Measurements from ENCODE around the gene CAMK1D. TPM values are rescaled to one million over a fixed set of nuclear protein-coding genes. Genes with fewer than 3 reads are reported as not detected.
A peak's percentile ranks its signal among the peaks of the same experiment; 100 is the strongest.

Gene CAMK1D
- total RNA-seq, 1 donor from 2014 or later: 12.8 TPM

- intact Hi-C loops (cut with DNase I): no loop called here
- Histone ChIP-seq H3K36me3 (no peaks in the 10 kb centered on the region), H3K4me1 (peaks cover 13% of the 10 kb centered on the region), H3K27ac (no peak overlapping the region), H3K27me3 (no peaks in the 10 kb centered on the region), H3K4me3 (no peak overlapping the region), H3K9me3 (no peaks in the 10 kb centered on the region)
- DNase-seq (ENCODE audit: extremely low spot score in 2 of 2): no peak
- TF ChIP-seq POLR2AphosphoS5 (IDR thresholded peaks at IDR 0.05; ENCODE audit: insufficient read depth in 1 of 2, low read depth in 1 of 2) (no peak), POLR2A (IDR thresholded peaks at IDR 0.05) (no peak), CTCF (IDR thresholded peaks at IDR 0.05) (no peak)
These were observed 4.8 kb upstream of the CAMK1D start for GRCh38 chr10:12344375-12345110.

GRCh38 chr10:12346707-12347106 lies 2.6 kb upstream of the CAMK1D start:
- no peaks in the 10 kb centered on the region for H3K36me3 ChIP-seq
- H3K9me3 ChIP-seq: no peaks in the 10 kb centered on the region
- intact Hi-C loops (cut with DNase I): no loop called here
- no peak for DNase-seq (ENCODE audit: extremely low spot score in 2 of 2)
- H3K27ac ChIP-seq: no peak overlapping the region
- no peaks in the 10 kb centered on the region for H3K27me3 ChIP-seq
- TF ChIP-seq POLR2A (IDR thresholded peaks at IDR 0.05): no peak
- TF ChIP-seq POLR2AphosphoS5 (IDR thresholded peaks at IDR 0.05; ENCODE audit: insufficient read depth in 1 of 2, low read depth in 1 of 2): no peak
- no peak for TF ChIP-seq CTCF (IDR thresholded peaks at IDR 0.05)
- no peak overlapping the region for H3K4me3 ChIP-seq
- peaks cover 25% of the 10 kb centered on the region for H3K4me1 ChIP-seq

GRCh38 chr10:12348294-12348869 lies 965 bp upstream of the CAMK1D start:
- intact Hi-C loops (cut with DNase I): no loop called here
- Histone ChIP-seq H3K9me3 (no peaks in the 10 kb centered on the region), H3K4me1 (peaks cover 28% of the 10 kb centered on the region), H3K36me3 (no peaks in the 10 kb centered on the region), H3K27me3 (no peaks in the 10 kb centered on the region), H3K4me3 (peak overlapping the region; percentile 64 to 84), H3K27ac (peak overlapping the region; percentile 94)
- TF ChIP-seq CTCF (IDR thresholded peaks at IDR 0.05): no peak
- TF ChIP-seq POLR2AphosphoS5 (IDR thresholded peaks at IDR 0.05; ENCODE audit: insufficient read depth in 1 of 2, low read depth in 1 of 2): peak in 1 of 2 donors; percentile 41
- no peak for TF ChIP-seq POLR2A (IDR thresholded peaks at IDR 0.05)
- no peak for DNase-seq (ENCODE audit: extremely low spot score in 2 of 2)

GRCh38 chr10:12349629-12350166 lies 351 bp downstream of the CAMK1D start:
- Histone ChIP-seq H3K9me3 (no peaks in the 10 kb centered on the region), H3K27ac (peak overlapping the region; percentile 94), H3K4me3 (peak overlapping the region; percentile 64 to 84), H3K27me3 (no peaks in the 10 kb centered on the region), H3K36me3 (no peaks in the 10 kb centered on the region), H3K4me1 (peaks cover 34% of the 10 kb centered on the region)
- intact Hi-C loops (cut with DNase I): no loop called here
- DNase-seq (ENCODE audit: extremely low spot score in 2 of 2): no peak
- TF ChIP-seq POLR2A (IDR thresholded peaks at IDR 0.05): no peak
- TF ChIP-seq POLR2AphosphoS5 (IDR thresholded peaks at IDR 0.05; ENCODE audit: insufficient read depth in 1 of 2, low read depth in 1 of 2): no peak
- TF ChIP-seq CTCF (IDR thresholded peaks at IDR 0.05): no peak
